COR-L47 (cell line): ENCODE results near the gene TSPEAR.
"Not testable (repeated sequence)": the region's sequence is repeated elsewhere in the genome, so short reads cannot be mapped to it uniquely, and the experiment has no call there.

Experiments
- DNase-seq: peaks from one replicate; lab custom pipeline; 2025; lab: John Stamatoyannopoulos, UW

TSPEAR gene

GRCh38 chr21:44684077-44684476 is 27.3 kb downstream of the TSPEAR start:
- DNase-seq = no peak

- DNase-seq = no peak
These were observed 28.7 kb downstream of the TSPEAR start for GRCh38 chr21:44682580-44683151.

- peak; percentile 97 for DNase-seq
These were observed 29.4 kb downstream of the TSPEAR start, which contains the start of gene KRTAP12-1 for GRCh38 chr21:44681861-44682579. Gene KRTAP12-1, minus strand, starts transcription at chr21:44682163. Its CDS starts 40 bp downstream, at chr21:44682123.

GRCh38 chr21:44681152-44681551 is 30.2 kb downstream of the TSPEAR start:
- DNase-seq = no peak

- DNase-seq = no peak
These were observed 33.5 kb downstream of the TSPEAR start for GRCh38 chr21:44677881-44678280.

GRCh38 chr21:44671911-44672310 is 39.5 kb downstream of the TSPEAR start:
- no peak for DNase-seq

GRCh38 chr21:44670642-44671432 is 40.5 kb downstream of the TSPEAR start:
- no peak for DNase-seq

GRCh38 chr21:44667612-44668011 is 43.8 kb downstream of the TSPEAR start:
- DNase-seq = no peak

GRCh38 chr21:44666401-44667320 is 44.7 kb downstream of the TSPEAR start, which contains the start of gene KRTAP12-2:
Gene KRTAP12-2, minus strand, starts transcription at chr21:44666927. Its CDS starts 41 bp downstream, at chr21:44666886.
- peak; percentile 92 for DNase-seq

GRCh38 chr21:44664691-44665090 is 46.7 kb downstream of the TSPEAR start:
- DNase-seq = no peak

GRCh38 chr21:44661567-44661966 is 49.8 kb downstream of the TSPEAR start:
- not testable (repeated sequence) for DNase-seq

- DNase-seq = no peak
These were observed 52.3 kb downstream of the TSPEAR start for GRCh38 chr21:44658913-44659595.

- DNase-seq = no peak
These were observed 52.8 kb downstream of the TSPEAR start for GRCh38 chr21:44658541-44658910.

- no peak for DNase-seq
These were observed 53.5 kb downstream of the TSPEAR start, which contains the start of gene KRTAP12-3 for GRCh38 chr21:44657635-44658540. Gene KRTAP12-3, plus strand, starts transcription at chr21:44657932. Its CDS starts 48 bp downstream, at chr21:44657980.

- no peak for DNase-seq
These were observed 54.5 kb downstream of the TSPEAR start for GRCh38 chr21:44656868-44657267.

- DNase-seq = no peak
These were observed 56.7 kb downstream of the TSPEAR start, which contains the start of gene KRTAP12-4 for GRCh38 chr21:44654576-44655175. Gene KRTAP12-4, minus strand, starts transcription at chr21:44654659. Its CDS starts 45 bp downstream, at chr21:44654614.

- peak; percentile 93 for DNase-seq
These were observed 57.5 kb downstream of the TSPEAR start for GRCh38 chr21:44653656-44654575.

GRCh38 chr21:44653123-44653522 is 58.2 kb downstream of the TSPEAR start:
- DNase-seq = peak; percentile 16
